MV-4-11 (cell line): Measurements from ENCODE around the gene PACS1.
"Not testable (repeated sequence)": the region's sequence is repeated elsewhere in the genome, so short reads cannot be mapped to it uniquely, and the experiment has no call there.

Source experiments
- DNase-seq: peaks from one replicate; lab custom pipeline; 2025; lab: John Stamatoyannopoulos, UW

The PACS1 gene

DNA sequence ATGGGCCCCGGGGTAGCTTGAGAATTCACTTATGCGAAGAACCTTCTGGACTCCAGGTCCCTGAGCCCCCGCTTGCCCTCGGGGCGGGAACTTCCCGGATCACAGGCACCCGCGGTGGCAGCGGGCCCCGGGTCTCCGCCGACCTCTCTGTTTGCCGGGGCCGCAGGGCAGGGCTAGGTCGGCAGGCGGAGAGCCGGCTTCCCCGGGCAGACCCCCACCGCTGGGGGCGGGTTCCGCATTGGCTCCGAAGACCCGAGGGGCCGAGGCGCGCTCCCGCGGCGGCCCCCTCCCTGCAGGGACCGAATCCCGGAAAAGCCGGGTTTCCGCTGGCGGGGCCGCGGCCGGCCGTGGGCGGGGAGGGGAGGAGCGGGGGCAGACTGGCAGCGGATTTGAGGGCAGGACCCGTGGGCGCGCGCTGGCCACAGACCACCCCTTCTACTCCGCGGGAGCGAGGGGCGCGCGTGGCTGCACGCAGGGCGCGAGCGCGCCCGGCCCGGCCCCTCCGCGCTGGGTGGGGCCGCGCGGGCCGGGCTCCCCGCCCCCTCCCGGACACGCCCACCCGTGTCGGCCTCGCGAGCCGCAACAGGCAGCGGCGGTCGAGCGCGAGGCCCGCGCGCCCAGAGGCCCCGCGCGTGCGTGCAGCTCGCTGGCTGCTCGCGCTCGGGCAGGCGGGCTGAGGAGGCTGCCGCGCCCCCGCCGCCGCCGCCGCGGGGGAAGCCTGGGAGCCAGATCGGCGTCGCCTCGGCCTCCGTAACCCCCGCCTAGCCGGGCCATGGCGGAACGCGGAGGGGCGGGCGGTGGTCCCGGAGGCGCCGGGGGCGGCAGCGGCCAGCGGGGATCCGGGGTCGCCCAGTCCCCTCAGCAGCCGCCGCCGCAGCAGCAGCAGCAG lies at the start of gene PACS1:
TSS of gene PACS1 (plus strand) at position 558 of the 889 bp plus-strand sequence. CDS start at position 773, 215 bp downstream.
- DNase-seq = peak; percentile 33

DNA sequence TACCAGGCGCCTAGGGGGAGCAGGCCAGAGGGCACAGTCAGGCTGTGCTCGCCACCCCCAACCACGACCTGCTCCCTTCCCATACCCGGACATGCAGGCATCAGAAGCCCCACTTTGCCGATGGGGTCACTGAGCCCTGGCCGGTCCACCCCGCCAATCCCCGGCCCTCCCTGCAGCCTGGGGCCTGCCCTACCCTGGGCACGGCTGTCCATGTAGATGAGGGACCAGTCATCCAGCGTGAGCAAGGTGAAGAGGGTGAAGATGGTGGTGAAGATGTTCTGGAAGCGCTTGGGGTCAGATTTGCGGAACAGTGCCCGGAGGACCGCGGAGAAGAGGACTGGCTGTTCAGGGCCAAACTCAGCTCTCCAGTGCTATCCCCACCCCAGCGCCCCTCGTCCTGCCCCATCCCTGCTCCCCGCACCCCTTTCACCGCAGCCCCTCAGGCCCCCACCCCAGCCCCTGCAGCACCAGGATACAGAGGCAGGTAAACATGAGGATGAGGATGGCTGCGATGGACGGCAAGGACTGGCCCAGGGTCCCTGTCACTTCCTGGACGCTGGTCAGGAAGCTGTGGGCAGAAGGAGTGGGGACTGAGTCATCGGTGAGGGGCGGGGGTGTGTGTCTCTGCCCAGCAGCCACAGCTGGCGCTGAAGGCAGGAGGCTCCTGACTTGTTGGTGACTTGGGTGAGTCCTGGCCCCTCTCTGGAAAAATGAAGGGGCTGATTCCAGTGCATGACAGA lies 49.3 kb upstream of the PACS1 start:
- DNase-seq = peak; percentile 76

DNA sequence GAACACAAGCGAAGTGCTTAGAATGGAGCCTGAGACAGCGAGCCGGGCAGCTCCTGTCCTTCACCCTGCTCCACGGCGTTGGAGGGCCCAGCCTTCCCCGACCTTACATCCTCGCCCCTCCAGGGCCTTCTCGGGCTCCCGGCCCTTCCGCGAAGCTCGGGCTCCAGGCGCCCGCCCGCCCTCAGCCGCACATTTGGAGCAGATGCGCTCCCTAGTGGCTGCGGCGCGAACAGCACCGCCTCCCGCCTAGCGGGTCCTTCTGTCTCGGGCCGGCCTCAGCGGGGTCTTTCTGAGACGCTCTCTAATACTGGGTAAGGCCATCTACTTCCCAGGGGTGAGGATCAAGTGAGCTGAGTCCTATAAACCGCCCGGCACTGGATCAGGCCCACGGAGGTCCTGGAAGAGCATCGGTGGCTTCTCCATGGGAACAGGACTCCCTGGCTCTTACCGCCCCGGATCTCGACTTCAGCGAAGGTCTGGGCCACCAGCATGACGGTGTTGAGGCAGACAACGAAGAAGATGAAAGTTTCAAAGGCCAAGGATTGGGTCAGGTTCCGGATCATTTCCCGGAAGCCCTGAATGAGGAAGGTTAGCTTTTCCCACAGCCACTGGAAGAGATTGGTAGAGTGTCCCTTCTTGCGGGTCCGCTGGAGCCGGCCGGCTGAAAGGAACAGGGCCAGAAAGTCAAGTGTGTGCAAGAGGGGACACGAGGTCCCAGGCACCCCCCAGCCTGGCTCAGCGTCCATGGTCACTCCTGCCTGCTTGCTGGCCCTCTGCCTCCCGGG lies 47.5 kb upstream of the PACS1 start:
- DNase-seq = peak; percentile 37

DNA sequence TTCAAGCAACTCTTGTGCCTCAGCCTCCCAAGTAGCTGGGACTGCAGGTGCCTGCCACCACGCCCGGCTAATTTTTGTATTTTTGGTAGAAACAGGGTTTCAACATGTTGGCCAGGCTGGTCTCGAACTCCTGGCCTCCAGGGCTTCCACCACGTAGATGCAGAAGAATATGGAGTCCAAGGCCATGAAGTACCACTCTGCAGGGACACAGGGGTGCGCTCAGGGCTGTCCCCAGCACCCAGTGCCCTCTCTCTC lies 47.0 kb upstream of the PACS1 start:
- DNase-seq = not testable (repeated sequence)

DNA sequence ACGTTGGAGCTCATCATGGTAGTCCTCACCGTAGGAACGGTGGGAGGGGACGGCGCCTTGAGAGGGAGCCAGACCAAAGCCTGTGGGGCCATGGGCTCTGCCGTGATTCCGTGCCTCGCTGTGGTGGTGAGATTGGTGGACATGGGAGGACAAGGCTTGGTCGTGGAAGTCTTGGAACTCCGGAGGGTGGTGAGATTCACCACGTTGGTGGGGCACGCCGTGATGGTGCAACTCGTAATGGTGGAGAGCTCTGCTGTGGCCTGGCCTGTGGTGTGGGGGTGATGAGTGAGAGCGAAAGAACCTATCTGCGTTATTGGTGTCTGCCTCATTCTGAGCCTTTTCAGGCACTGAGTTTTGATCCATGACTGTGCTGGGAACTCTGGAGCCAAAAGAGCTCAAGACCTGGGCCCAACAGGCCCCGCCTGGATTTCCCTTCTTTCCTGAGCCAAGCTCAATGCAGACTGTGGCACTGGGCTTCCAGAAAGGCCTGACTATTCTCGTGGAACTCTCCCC lies 44.0 kb upstream of the PACS1 start, which contains the start of gene CATSPER1:
TSS of gene CATSPER1 (minus strand) at position 463 of the 513 bp plus-strand sequence. CDS start at position 363, 100 bp downstream.
- DNase-seq = no peak

DNA sequence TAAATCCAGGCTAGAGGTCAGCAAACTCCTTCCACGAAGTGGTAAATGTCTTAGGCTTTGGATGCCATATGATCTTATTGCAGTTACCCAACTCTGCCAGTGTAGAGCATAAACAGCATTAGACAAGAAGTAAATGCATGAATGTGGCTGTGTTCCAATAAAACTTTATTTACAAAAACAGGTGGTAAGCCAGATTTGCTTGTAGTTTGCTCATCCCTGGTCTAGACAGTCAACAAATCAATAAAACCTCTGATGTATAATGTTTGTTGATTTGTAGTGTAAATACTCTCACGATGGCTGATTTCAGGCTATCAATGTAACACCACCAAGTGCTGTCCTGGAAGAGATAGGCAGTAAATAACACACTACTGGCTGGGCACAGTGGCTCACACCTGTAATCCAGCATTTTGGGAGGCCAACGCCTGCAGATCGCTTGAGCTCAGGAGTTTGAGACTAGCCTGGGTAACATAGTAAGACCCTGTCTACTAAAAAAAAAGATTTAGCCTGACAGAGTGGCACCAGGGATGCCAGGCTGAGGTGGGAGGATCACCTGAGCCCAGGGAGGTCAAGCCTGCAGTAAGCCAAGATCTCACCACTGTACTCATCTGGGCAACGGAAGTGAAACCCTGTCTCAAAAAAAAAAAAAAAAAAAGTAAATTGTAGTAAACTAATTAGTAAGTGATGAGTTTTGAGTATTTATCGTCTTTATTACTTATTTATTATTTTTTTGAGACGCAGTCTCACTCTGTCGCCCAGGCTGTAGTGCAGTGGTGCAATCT lies 36.9 kb upstream of the PACS1 start:
- DNase-seq = peak; percentile 5

DNA sequence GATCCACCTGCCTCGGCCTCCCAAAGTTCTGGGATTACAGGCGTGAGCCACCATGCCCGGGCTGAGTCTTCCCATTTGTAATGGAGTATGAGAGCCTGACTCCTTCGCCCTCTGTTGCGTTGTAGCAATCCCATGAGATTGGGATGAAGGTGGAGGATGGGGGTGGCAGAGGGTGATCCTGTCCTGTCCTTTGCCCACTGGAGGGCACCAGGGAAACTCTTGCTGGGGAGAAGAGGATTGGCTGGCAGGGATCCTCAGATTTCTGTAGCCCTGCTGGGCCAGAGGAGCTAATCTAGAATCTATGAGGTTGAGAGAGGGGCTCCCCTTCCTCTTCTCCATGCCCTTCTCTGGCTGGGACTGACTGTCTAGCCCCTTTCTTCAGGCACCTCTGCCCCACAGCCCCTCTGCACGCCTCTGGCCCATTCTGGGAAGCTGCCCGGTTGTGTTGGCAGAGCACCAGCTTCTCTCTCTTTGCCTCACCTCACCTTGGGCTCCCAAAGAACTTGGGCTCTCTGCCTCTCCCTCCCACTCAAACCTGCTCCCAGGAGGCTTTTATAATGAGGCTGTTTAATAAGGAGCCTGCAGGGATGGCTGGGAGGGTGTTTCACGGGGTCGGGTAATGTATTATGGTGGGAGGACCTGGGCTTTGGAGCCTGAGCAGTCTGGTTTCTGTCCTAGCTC lies 34.3 kb upstream of the PACS1 start:
- no peak for DNase-seq

DNA sequence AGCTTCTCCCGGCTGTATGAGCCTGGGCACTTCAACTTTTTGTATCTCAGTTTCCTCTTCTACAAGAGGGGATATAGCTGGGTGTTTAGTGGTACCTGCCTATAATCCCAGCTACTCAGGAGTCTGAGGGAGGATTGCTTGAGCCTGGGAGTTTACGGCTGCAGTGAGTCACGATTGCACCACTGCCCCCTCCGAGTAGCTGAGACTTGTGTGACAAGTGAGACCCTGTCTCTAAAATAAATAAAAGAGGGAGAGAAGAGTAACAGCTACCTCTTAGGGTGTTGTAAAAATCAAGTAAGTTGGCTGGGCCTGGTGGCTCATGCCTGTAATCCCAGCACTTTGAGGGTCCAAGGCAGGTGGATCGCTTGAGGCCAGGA lies 33.8 kb upstream of the PACS1 start:
- DNase-seq = no peak

DNA sequence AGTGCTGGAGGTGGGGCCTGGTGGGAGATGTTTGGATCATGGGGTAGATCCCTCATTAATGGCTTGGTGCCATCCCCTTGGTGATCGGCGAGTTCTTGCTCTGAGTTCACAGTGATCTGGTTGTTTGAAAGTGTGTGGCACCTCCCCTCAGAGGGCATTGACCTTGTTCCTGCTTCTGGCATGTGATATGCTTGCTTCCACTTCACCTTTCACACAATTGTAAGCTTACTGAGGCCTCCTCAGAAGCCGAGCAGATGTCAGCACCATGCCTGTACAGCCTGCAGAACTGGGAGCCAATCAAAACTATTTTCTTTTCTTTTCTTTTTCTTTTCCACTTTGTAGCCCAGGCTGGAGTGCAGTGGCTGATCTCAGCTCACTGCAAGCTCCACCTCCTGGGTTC lies 32.7 kb upstream of the PACS1 start:
- DNase-seq = no peak

DNA sequence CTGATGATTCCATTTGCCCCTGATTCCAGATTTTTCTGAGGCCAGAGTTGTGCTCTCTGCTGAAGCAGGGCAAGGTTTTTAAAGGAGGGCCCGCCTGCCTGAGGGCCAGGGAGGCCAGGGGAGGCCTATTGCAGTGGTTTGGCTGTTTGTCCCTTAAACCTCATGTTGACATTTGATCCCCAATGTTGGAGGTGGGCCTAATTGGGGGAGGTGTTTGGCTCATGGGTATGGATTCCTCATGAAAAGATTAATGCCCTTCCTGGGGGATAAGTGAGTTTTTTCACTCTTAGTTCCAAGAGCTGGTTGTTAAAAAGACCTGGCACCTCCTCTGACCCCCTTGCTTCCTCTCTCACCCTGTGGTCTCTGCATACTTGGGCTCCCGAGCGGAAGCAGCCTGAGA lies 30.3 kb upstream of the PACS1 start:
- DNase-seq = no peak

DNA sequence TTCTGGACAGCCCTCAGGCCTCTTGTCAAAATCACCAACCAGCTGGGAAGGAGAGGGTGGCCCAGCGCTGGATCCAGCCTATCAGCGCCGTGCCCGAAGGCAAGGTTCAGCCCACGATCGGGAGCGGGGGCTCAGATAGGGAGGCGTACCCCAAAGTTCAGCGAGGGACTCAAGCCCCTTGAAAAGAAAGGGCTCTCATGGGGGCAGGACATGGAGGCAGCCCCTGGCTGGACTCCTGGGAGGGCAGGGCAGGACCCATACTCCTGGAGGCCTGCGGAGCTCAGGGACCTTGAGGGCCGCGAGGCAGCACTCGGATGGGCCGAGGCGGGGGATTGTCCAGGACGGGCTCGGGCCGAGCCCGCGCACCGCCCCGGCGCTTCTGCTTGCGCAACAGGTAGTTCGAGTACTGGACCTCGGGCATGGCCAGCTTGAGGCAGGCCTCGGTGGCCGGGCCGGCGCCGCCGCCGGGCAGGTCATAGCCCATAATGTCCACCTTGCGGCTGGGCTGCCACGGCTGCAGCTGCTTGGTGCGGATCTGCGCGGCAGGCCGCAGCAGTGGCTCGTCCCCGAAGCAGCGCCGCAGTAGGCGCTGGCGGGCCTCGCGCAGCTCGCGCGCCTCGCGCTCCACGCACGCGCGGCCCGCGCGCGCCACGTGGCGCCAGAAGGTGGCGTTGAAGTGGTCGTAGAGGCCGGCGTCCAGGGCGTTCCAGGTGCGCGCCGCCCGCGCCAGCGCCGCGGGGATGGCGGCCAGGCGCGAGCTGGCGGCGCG lies 27.7 kb upstream of the PACS1 start:
- DNase-seq = no peak

DNA sequence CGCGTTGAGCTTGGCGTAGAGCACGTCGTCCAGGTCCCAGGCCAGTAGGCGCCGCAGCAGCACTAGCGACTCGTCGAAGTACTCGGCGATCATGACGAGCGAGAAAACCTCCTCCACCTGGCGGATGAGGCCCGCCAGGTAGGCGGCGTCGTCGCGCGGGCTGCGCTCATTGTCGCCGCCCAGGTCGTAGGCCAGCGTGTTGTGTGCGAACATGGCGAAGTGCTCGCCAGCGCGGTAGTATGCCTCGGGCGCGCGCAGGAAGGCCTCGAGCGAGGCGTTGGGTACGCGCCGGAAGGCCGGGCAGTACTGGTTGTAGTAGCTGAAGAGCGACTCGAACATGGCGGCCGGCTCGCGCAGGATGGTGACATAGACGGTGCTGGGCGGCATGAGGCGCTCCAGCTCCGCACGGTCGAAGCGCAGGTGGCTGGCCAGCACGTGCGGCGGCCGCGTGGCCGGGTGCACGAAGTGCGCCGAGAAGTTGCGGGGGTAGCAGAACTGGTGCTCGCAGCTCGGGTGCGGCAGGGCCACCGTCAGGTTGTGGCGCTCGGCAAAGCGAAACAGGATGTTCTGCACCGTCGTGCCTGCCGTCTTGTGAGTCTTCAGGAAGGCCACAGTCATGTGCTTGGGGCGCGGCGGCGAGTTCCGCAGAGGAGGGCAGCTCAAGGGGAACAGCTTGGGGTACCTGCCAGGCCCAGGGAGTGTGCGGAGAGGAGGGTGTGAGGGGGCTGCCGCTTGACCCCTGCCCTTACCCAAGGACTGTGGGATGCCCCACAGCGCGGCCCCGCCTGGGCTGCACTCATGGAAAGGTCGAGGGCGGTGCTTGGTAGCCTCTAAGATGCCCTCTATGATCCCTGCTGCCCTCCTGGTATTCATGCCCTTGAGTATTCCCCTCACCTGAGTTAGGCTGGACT lies 26.8 kb upstream of the PACS1 start:
- DNase-seq = no peak

DNA sequence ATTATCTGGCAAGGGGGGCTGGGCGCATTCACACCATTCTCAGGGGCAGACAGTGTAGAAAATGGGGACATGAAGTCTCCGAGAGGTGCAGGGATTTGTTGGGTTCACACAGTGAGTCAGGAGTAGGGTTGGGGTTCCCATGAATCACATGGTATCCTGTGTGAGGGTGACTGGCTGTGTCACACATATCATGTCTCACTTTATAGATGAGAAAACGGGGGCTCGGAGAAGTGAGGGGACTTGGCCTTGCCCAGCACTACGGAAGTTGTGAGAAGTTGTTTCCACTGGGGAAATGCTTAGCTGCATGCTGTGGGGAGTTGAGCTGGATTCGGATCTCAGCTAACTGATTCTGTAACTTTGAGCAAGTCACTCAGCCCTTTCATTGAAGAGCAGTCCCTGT lies 25.3 kb upstream of the PACS1 start:
- DNase-seq = no peak

DNA sequence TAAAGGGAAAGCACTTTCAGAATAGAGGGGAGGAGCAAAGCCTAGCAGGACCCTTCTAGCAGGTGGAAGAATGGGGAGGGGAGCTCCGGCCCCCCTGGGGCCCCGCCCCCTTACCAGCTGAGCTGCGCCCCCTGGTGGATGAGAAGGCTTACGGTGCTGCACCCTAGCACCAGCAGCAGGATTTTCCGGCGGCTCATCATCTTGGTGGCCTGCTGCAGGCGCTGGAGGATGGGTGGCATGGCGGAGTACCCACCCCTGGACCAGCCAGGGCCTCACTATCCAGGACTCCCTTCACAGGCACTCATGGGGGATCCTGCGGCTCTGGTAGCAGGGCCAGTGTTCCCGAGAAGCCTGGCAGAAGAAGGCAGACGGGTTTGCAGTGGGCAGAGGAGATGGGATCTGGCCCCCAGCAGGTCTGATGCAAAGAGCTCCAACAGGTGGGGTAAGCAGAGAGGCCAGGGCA lies 24.9 kb upstream of the PACS1 start:
- DNase-seq = peak; percentile 36

DNA sequence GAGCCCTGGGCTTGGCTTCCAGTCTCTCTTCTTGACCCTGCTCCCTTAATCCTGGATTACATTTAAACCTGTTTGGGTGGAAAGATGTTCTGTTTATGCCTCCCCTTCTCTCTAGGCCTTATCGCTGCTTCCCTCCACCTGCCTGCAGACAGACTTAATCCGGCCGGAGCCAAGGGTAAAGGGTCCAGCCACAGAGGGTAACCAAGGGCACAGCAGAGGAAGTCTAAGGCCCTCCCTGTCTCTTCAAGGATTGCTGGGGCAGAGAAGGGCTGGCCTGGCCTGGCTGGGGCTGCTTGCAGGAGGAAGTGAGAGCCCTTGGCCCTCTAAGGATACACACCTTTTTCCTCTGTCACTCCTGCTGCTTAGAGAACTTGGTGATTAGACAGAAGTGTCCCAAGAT lies 23.2 kb upstream of the PACS1 start:
- no peak for DNase-seq

DNA sequence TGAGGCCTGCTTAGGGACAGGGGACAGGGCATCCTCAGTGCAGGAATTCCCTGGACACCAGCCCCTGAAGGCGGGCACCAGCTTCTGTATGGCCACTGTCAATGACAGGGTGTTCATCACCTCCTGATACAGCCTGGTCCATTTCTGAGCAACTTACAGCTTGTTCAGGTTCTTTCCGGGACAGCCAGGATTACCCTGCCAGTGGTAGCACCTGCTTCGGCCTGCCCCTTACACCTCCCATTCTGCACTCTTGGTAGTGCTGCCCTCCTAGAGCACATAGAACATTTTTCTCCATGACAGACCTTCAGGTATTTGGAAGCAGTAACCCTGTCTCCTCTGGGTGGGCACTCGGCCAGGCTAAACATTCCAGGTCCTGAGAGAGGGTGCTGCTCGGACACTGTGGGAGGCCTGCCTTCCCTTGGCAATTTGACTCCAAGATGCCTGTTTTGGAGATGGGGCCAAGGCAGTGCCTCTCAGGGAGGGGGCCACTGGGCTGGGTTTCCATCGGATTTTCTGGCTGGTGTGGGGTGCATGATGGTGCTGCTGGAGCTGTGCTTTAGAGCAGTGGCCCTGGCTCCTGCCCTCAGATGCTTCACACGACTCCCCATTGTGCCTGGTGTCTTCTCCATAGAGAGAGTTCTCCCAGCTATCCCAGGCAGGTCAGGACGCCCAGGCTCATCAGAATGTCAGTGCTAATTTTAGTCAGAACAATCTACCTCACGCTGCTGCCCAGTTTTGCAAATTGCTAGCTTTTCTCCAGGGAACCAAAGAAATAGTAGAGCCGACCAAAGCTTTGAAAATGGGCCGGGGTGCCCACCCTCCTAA lies 22.3 kb upstream of the PACS1 start:
- no peak for DNase-seq

DNA sequence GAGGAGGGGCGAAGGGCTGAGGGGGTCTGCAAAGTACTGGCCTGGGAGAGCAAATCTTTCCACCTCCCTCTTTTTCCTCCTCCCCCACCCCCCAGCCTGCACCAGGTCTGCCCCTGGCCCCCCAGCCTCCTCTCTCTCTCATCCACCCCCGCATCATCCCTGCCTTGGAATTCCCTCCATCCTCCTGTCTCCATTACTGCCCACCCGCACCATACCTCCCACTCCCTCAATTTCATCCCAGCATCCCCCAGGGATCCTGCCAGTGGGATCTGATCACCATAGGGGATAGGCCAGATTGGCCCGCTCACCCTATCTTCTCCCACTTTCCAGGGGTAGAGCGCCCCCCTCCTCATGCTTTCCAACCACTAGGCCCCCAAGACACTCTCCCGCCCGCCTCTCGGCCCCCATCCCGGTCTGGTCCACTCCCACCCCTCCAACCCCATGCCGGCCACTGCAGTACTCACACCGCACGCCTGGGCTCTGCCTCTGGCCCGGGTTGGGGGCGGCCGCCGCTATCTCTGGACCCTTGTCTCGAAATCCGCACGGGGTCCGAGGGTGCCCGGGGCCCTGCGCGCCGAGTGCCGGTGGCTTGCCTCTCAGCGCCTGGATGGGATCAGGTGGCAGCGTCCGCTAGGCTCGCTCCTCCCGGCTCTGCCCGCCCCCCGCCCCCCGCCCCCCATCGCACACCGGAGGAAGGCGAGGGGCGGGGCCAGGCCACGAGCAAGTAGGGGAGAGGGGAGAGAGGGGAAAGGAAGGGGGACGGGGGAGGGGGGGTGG lies 21.3 kb upstream of the PACS1 start, which contains the start of gene GAL3ST3:
TSS of gene GAL3ST3 (minus strand) at position 615 of the 777 bp plus-strand sequence. CDS start 3,746 bp downstream, outside the sequence.
- no peak for DNase-seq
